ENCODE measurements around the gene PGF. TPM values are rescaled to one million over a fixed set of nuclear protein-coding genes. Genes with fewer than 3 reads are reported as not detected.

PGF gene
- total and polyA plus RNA-seq, 4 donors, result 3.0 to 10.0 (median 6.8) TPM

- no peak overlapping the region for H3K27ac ChIP-seq (ENCODE audit: low read depth in 1 of 2, low read length in 1 of 2)
- DNase-seq (no peak), ATAC-seq (ENCODE audit: insufficient read depth, low FRiP score) (no peak)
- H3K4me1 ChIP-seq (ENCODE audit: control insufficient read depth in 5 of 5, insufficient read depth in 5 of 5, low read length in 5 of 5), result peaks cover 0 to 20% (median 4%) of the 10 kb centered on the region in 5 donors
- WGBS, 2 donors, result 52 to 66% methylated on average over 8 of the region's 8 CpGs
- H3K9me3 ChIP-seq (ENCODE audit: control insufficient read depth in 4 of 4, insufficient read depth in 3 of 4, low read length in 3 of 4), result no peaks in the 10 kb centered on the region
- no peak for TF ChIP-seq CTCF (IDR thresholded peaks at IDR 0.05; ENCODE audit: control extremely low read depth, extremely low read depth)
- no peaks in the 10 kb centered on the region for H3K27me3 ChIP-seq (ENCODE audit: control insufficient read depth in 3 of 3, insufficient read depth in 3 of 3, low read length in 2 of 3)
- H3K36me3 ChIP-seq (ENCODE audit: control insufficient read depth in 4 of 4, insufficient read depth in 4 of 4, low read length in 4 of 4), result no peaks in the 10 kb centered on the region
- H3K4me3 ChIP-seq, result no peak overlapping the region
- H3K9ac ChIP-seq (ENCODE audit: insufficient read depth in 1 of 2, low read length in 2 of 2), result no peak overlapping the region
Observed at GRCh38 chr14:74962493-74962892, 7.1 kb upstream of the PGF start.

GRCh38 chr14:74962046-74962445 is 6.6 kb upstream of the PGF start:
- WGBS, 2 donors, result 34 to 54% methylated on average over 11 of the region's 11 CpGs
- Histone ChIP-seq H3K9me3 (ENCODE audit: control insufficient read depth in 4 of 4, insufficient read depth in 3 of 4, low read length in 3 of 4) (no peaks in the 10 kb centered on the region), H3K27me3 (ENCODE audit: control insufficient read depth in 3 of 3, insufficient read depth in 3 of 3, low read length in 2 of 3) (no peaks in the 10 kb centered on the region), H3K9ac (ENCODE audit: insufficient read depth in 1 of 2, low read length in 2 of 2) (no peak overlapping the region), H3K27ac (ENCODE audit: low read depth in 1 of 2, low read length in 1 of 2) (no peak overlapping the region), H3K36me3 (ENCODE audit: control insufficient read depth in 4 of 4, insufficient read depth in 4 of 4, low read length in 4 of 4) (no peaks in the 10 kb centered on the region), H3K4me1 (ENCODE audit: control insufficient read depth in 5 of 5, insufficient read depth in 5 of 5, low read length in 5 of 5) (peaks cover 0 to 20% (median 4%) of the 10 kb centered on the region in 5 donors), H3K4me3 (no peak overlapping the region)
- ATAC-seq (ENCODE audit: insufficient read depth, low FRiP score), result no peak
- DNase-seq, result no peak
- TF ChIP-seq CTCF (IDR thresholded peaks at IDR 0.05; ENCODE audit: control extremely low read depth, extremely low read depth), result no peak

- Histone ChIP-seq H3K4me3 (no peak overlapping the region), H3K27ac (ENCODE audit: low read depth in 1 of 2, low read length in 1 of 2) (no peak overlapping the region), H3K27me3 (ENCODE audit: control insufficient read depth in 3 of 3, insufficient read depth in 3 of 3, low read length in 2 of 3) (no peaks in the 10 kb centered on the region), H3K9ac (ENCODE audit: insufficient read depth in 1 of 2, low read length in 2 of 2) (no peak overlapping the region), H3K36me3 (ENCODE audit: control insufficient read depth in 4 of 4, insufficient read depth in 4 of 4, low read length in 4 of 4) (no peaks in the 10 kb centered on the region), H3K9me3 (ENCODE audit: control insufficient read depth in 4 of 4, insufficient read depth in 3 of 4, low read length in 3 of 4) (no peaks in the 10 kb centered on the region), H3K4me1 (ENCODE audit: control insufficient read depth in 5 of 5, insufficient read depth in 5 of 5, low read length in 5 of 5) (peaks cover 0 to 23% (median 4%) of the 10 kb centered on the region in 5 donors)
- WGBS, 2 donors, result 75 to 76% methylated on average over 5 of the region's 5 CpGs
- no peak for TF ChIP-seq CTCF (IDR thresholded peaks at IDR 0.05; ENCODE audit: control extremely low read depth, extremely low read depth)
- ATAC-seq (ENCODE audit: insufficient read depth, low FRiP score) (no peak), DNase-seq (no peak)
Observed at GRCh38 chr14:74961238-74961911, 6.0 kb upstream of the PGF start.

GRCh38 chr14:74960736-74961135 is 5.3 kb upstream of the PGF start:
- Histone ChIP-seq H3K36me3 (ENCODE audit: control insufficient read depth in 4 of 4, insufficient read depth in 4 of 4, low read length in 4 of 4) (no peaks in the 10 kb centered on the region), H3K4me3 (no peak overlapping the region), H3K9ac (ENCODE audit: insufficient read depth in 1 of 2, low read length in 2 of 2) (no peak overlapping the region), H3K27ac (ENCODE audit: low read depth in 1 of 2, low read length in 1 of 2) (no peak overlapping the region), H3K9me3 (ENCODE audit: control insufficient read depth in 4 of 4, insufficient read depth in 3 of 4, low read length in 3 of 4) (no peaks in the 10 kb centered on the region), H3K4me1 (ENCODE audit: control insufficient read depth in 5 of 5, insufficient read depth in 5 of 5, low read length in 5 of 5) (peaks cover 0 to 29% (median 4%) of the 10 kb centered on the region in 5 donors), H3K27me3 (ENCODE audit: control insufficient read depth in 3 of 3, insufficient read depth in 3 of 3, low read length in 2 of 3) (no peaks in the 10 kb centered on the region)
- TF ChIP-seq CTCF (IDR thresholded peaks at IDR 0.05; ENCODE audit: control extremely low read depth, extremely low read depth), result no peak
- WGBS, 2 donors, result 87 to 94% methylated on average over 4 of the region's 4 CpGs
- DNase-seq (no peak), ATAC-seq (ENCODE audit: insufficient read depth, low FRiP score) (no peak)
